Activated naive CD8-positive, alpha-beta T cell treated with anti-CD3 and anti-CD28 coated beads, Interleukin-2, amount 10 ng/mL, durations not matched to agents 7 days and 5 days (primary cell): Measurements from ENCODE around the gene SBK3. TPM values are rescaled to one million over a fixed set of nuclear protein-coding genes. Genes with fewer than 3 reads are reported as not detected.

ENCODE experiments used
- ATAC-seq: fragments of 150-1000 bp; cut with Tn5 transposase; one replicate; pipeline ENCODE4 v1.10.0; 2021; ENCODE audit warnings: low read depth, moderate library complexity
- POLR2A ChIA-PET: fragments of 350-600 bp; sonication (Branson Sonifier 250); formaldehyde crosslinking; loops from one replicate; lab custom pipeline; 2021; ENCODE audit warnings: antibody characterized with exemption; lab: Charles Lee
- DNase-seq: peaks from one replicate; pipeline ENCODE4 v3.0.0; 2021
- H3K27ac Mint-ChIP-seq: one replicate; pipeline ENCODE4 v1.8.0; 2022; ENCODE audit warnings: mild to moderate bottlenecking, mixed read lengths
- H3K27me3 Mint-ChIP-seq: one replicate; pipeline ENCODE4 v1.8.0; 2022; ENCODE audit warnings: mild to moderate bottlenecking, moderate library complexity, mixed read lengths
- H3K36me3 Mint-ChIP-seq: one replicate; pipeline ENCODE4 v1.8.0; 2021; ENCODE audit warnings: mild to moderate bottlenecking, mixed read lengths
- H3K4me1 Mint-ChIP-seq: one replicate; pipeline ENCODE4 v1.8.0; 2021; ENCODE audit warnings: mixed read lengths
- H3K4me3 Mint-ChIP-seq: one replicate; pipeline ENCODE4 v1.8.0; 2022; ENCODE audit warnings: mild to moderate bottlenecking, moderate library complexity, mixed read lengths
- H3K9me3 Mint-ChIP-seq: one replicate; pipeline ENCODE4 v1.8.0; 2021; ENCODE audit warnings: mixed read lengths
- total RNA-seq, 2 experiments: library from RNA; stranded (reverse); gene quantifications; one replicate each; pipeline ENCODE4 v1.2.3, GENCODE V29; 2021

Gene SBK3
- total RNA-seq, 2 experiments from 2014 or later = not detected

- ATAC-seq (no peak), DNase-seq (no peak)
- Mint-ChIP-seq H3K4me1 (no peaks in the 10 kb centered on the region), H3K9me3 (no peaks in the 10 kb centered on the region), H3K27ac (no peak overlapping the region), H3K36me3 (no peaks in the 10 kb centered on the region), H3K27me3 (peaks cover 8% of the 10 kb centered on the region), H3K4me3 (no peak overlapping the region)
- POLR2A ChIA-PET = interaction anchor here (1.1 kb wide), 1 partner anchor 17 kb away, joined by 3 read pairs; the partner anchor contains the start of gene ZNF628
Measured at GRCh38 chr19:55493052-55493644, 52.2 kb downstream of the SBK3 start.

GRCh38 chr19:55492362-55492944, 52.9 kb downstream of the SBK3 start:
- DNase-seq = no peak
- peaks cover 8% of the 10 kb centered on the region for H3K27me3 Mint-ChIP-seq
- no peak for ATAC-seq
- no peak overlapping the region for H3K4me3 Mint-ChIP-seq
- H3K27ac Mint-ChIP-seq = no peak overlapping the region
- POLR2A ChIA-PET = interaction anchor here (1.0 to 1.1 kb wide), 2 partner anchors 15 to 16 kb away, joined by 3 read pairs; partner anchors contain the start of gene ZNF628
- H3K4me1 Mint-ChIP-seq = no peaks in the 10 kb centered on the region
- H3K36me3 Mint-ChIP-seq = no peaks in the 10 kb centered on the region
- H3K9me3 Mint-ChIP-seq = no peaks in the 10 kb centered on the region

GRCh38 chr19:55491546-55492360, 53.6 kb downstream of the SBK3 start:
- H3K9me3 Mint-ChIP-seq = no peaks in the 10 kb centered on the region
- H3K4me1 Mint-ChIP-seq = no peaks in the 10 kb centered on the region
- POLR2A ChIA-PET = interaction anchor here (1.0 to 1.1 kb wide), 3 partner anchors 16 kb away, joined by 3 read pairs; partner anchors contain the start of gene ZNF628
- DNase-seq (no peak), ATAC-seq (no peak)
- no peaks in the 10 kb centered on the region for H3K36me3 Mint-ChIP-seq
- H3K4me3 Mint-ChIP-seq = no peak overlapping the region
- H3K27ac Mint-ChIP-seq = no peak overlapping the region
- H3K27me3 Mint-ChIP-seq = peaks cover 8% of the 10 kb centered on the region

Other genes starting within 250 kb of the SBK3 start
- 1 to 10 TPM in 1 of 2 experiments, under 1 TPM in 1; 0.51 to 1.1 TPM for gene TMEM150B, start 220.2 kb downstream of the SBK3 start, total RNA-seq
- 10 to 100 TPM; 26.4 to 28.5 TPM for gene KMT5C, start 205.7 kb downstream of the SBK3 start, total RNA-seq
- gene COX6B2, start 190.8 kb downstream of the SBK3 start, total RNA-seq = under 1 TPM in 1 of 2 experiments, not detected in 1; 0.55 TPM
- not detected for gene GARIN5B, start 182.3 kb downstream of the SBK3 start, total RNA-seq
- under 1 TPM; 0.53 to 0.60 TPM for gene IL11, start 175.1 kb downstream of the SBK3 start, total RNA-seq
- gene TMEM190, start 168.7 kb downstream of the SBK3 start, total RNA-seq = not detected
- gene TMEM238, start 161.3 kb downstream of the SBK3 start, total RNA-seq = 10 to 100 TPM; 17.0 to 19.8 TPM
- gene RPL28, start 159.6 kb downstream of the SBK3 start, total RNA-seq = 1,000 to 10,000 TPM; 3,030 to 3,043 TPM
- gene UBE2S, start 137.8 kb downstream of the SBK3 start, total RNA-seq = 100 to 1,000 TPM; 184 to 203 TPM
- gene SHISA7, start 102.2 kb downstream of the SBK3 start, total RNA-seq = not detected
- 10 to 100 TPM; 13.7 to 16.8 TPM for gene ISOC2, start 83.9 kb downstream of the SBK3 start, total RNA-seq
- gene C19orf85, start 80.8 kb downstream of the SBK3 start, total RNA-seq = not detected
- 10 to 100 TPM in 1 of 2 experiments, 1 to 10 TPM in 1; 9.4 to 11.5 TPM for gene ZNF628, start 68.9 kb downstream of the SBK3 start, total RNA-seq
- 10 to 100 TPM; 14.5 to 15.0 TPM for gene NAT14, start 60.4 kb downstream of the SBK3 start, total RNA-seq
- 1 to 10 TPM in 1 of 2 experiments, under 1 TPM in 1; 0.86 to 1.1 TPM for gene SSC5D, start 57.1 kb downstream of the SBK3 start, total RNA-seq
- gene SBK2, start 8.4 kb downstream of the SBK3 start, total RNA-seq = not detected
- 10 to 100 TPM; 10.1 to 10.4 TPM for gene ZNF579, start 35.3 kb upstream of the SBK3 start, total RNA-seq
- 10 to 100 TPM; 16.0 to 18.4 TPM for gene FIZ1, start 54.0 kb upstream of the SBK3 start, total RNA-seq
- 10 to 100 TPM; 25.2 to 26.6 TPM for gene ZNF524, start 54.7 kb upstream of the SBK3 start, total RNA-seq
- gene ZNF865, start 60.1 kb upstream of the SBK3 start, total RNA-seq = 10 to 100 TPM; 18.3 to 18.6 TPM
- 1 to 10 TPM; 6.3 to 7.6 TPM for gene ZNF784, start 79.0 kb upstream of the SBK3 start, total RNA-seq
- 10 to 100 TPM; 56.6 to 59.8 TPM for gene ZNF580, start 95.5 kb upstream of the SBK3 start, total RNA-seq
- 10 to 100 TPM; 28.6 to 31.7 TPM for gene ZNF581, start 98.1 kb upstream of the SBK3 start, total RNA-seq
- gene CCDC106, start 102.7 kb upstream of the SBK3 start, total RNA-seq = 10 to 100 TPM; 12.1 to 13.4 TPM
- 100 to 1,000 TPM; 257 to 267 TPM for gene U2AF2, start 109.5 kb upstream of the SBK3 start, total RNA-seq
- gene EPN1, start 129.7 kb upstream of the SBK3 start, total RNA-seq = 10 to 100 TPM; 55.3 to 58.2 TPM
- not detected for gene NLRP9, start 192.9 kb upstream of the SBK3 start, total RNA-seq
- gene RFPL4A, start 213.6 kb upstream of the SBK3 start, total RNA-seq = not detected
- not detected for gene RFPL4AL1, start 223.6 kb upstream of the SBK3 start, total RNA-seq